HepG2 (cell line): ENCODE results near the gene CXCL9. TPM values are rescaled to one million over a fixed set of nuclear protein-coding genes. Genes with fewer than 3 reads are reported as not detected.

ENCODE experiments used
- ATAC-seq: fragments of 200-7000 bp; cut with Tn5 transposase; 3 replicates; pipeline ENCODE4 v1.9.1; 2020; ENCODE audit warnings: mild to moderate bottlenecking, moderate library complexity
- BruUV-seq: library from RNA; stranded (reverse); fragments of 400-500 nt; replicated peaks from 2 replicates; lab custom pipeline; 2021; lab: Mats Ljungman, UMichigan
- CTCF ChIA-PET: fragments of 300-600 bp; formaldehyde crosslinking; extraction: SDS; loops from one replicate; lab custom pipeline; 2021; ENCODE audit warnings: low total read pairs, inconsistent platforms, low intra/inter-chr PET ratio; lab: Yijun Ruan, JAX
- POLR2A ChIA-PET: fragments of 350-600 bp; sonication (Branson Sonifier 250); formaldehyde crosslinking; loops from one replicate; lab custom pipeline; 2020; ENCODE audit warnings: antibody characterized with exemption, inconsistent platforms; lab: Yijun Ruan, JAX
- DNase-seq: peaks from one replicate; pipeline ENCODE4 v3.0.0-alpha.2; 2015; ENCODE audit warnings: low spot score
- FAIRE-seq: peaks from 3 replicates; lab custom pipeline; 2011; peaks lifted over from hg19 to GRCh38; lab: Jason Lieb, UNC
- H2AFZ ChIP-seq: one replicate; pipeline ENCODE4 v1.6.1; 2011; ENCODE audit warnings: low read length, inconsistent platforms
- H3K27ac ChIP-seq: fragments of 300-600 bp; 3 replicates; pipeline ENCODE4 v1.8.0; 2011; ENCODE audit warnings: mixed run types, mild to moderate bottlenecking, mixed read lengths, low read length, inconsistent platforms; ENCODE audit not compliant: insufficient read depth; ENCODE audit errors: extremely low read length
- H3K27me3 ChIP-seq, 2 experiments: fragments of 200-600 bp in 1 of 2; 2 replicates in 1 of 2; 3 replicates in 1 of 2; pipeline versions ENCODE4 v1.6.0 to v1.8.0; 2011; ENCODE audit warnings: low read length in 2 of 2, mild to moderate bottlenecking in 2 of 2, moderate library complexity in 2 of 2, inconsistent platforms in 1 of 2; ENCODE audit not compliant: insufficient read depth in 2 of 2, control insufficient read depth in 1 of 2
- H3K36me3 ChIP-seq, 2 experiments: fragments of 200-600 bp in 1 of 2; replicated peaks in 1 of 2; 2 replicates in 1 of 2; 3 replicates in 1 of 2; pipeline versions ENCODE4 v1.5.1 to v1.8.0; 2011; ENCODE audit warnings: low read length in 2 of 2, inconsistent platforms in 1 of 2; ENCODE audit not compliant: insufficient read depth in 2 of 2, control insufficient read depth in 1 of 2
- H3K4me1 ChIP-seq: 2 replicates; pipeline ENCODE4 v1.5.1; 2012; ENCODE audit warnings: low read length, inconsistent platforms; ENCODE audit not compliant: insufficient read depth
- H3K4me2 ChIP-seq: 2 replicates; pipeline ENCODE4 v1.6.0; 2011; ENCODE audit warnings: low read depth, low read length, inconsistent platforms
- H3K4me3 ChIP-seq, 3 experiments: fragments of 200-600 bp in 1 of 3; sonication (generic), shearing (Covaris generic) in 1 of 3; replicated peaks in 1 of 3; 2 replicates each; pipeline ENCODE4 v1.5.1; 2011 to 2016; ENCODE audit warnings: low read length in 3 of 3, inconsistent platforms in 2 of 3, low read depth in 2 of 3, mild to moderate bottlenecking in 2 of 3, control low read depth in 1 of 3, mixed read lengths in 1 of 3; ENCODE audit not compliant: insufficient read depth in 1 of 3
- H3K79me2 ChIP-seq: one replicate; pipeline ENCODE4 v1.6.1; 2011; ENCODE audit warnings: low read length, inconsistent platforms; ENCODE audit not compliant: insufficient read depth
- H3K9ac ChIP-seq: 2 replicates; pipeline ENCODE4 v1.6.0; 2011; ENCODE audit warnings: mild to moderate bottlenecking, low read depth, low read length, inconsistent platforms; ENCODE audit not compliant: insufficient read depth
- H3K9me3 ChIP-seq: 2 replicates; pipeline ENCODE4 v1.5.1; 2012; ENCODE audit warnings: mild to moderate bottlenecking, low read length
- H4K20me1 ChIP-seq: 2 replicates; pipeline ENCODE4 v1.6.0; 2011; ENCODE audit warnings: inconsistent platforms, mild to moderate bottlenecking, low read length, moderate library complexity; ENCODE audit not compliant: insufficient read depth
- CEBPG ChIP-seq: IDR thresholded peaks from 2 replicates; pipeline ENCODE4 v1.6.1; 2016
- E2F5 ChIP-seq: sonication (generic); formaldehyde crosslinking; conservative IDR thresholded peaks from 2 replicates; pipeline ENCODE4 v1.4.0; 2020; ENCODE audit warnings: missing genetic modification reagents
- FOXJ3 ChIP-seq: sonication (generic); formaldehyde crosslinking; IDR thresholded peaks from 2 replicates; pipeline ENCODE4 v1.4.0; 2020; ENCODE audit warnings: missing genetic modification reagents, mild to moderate bottlenecking, borderline replicate concordance
- FUBP1 ChIP-seq: sonication (generic); formaldehyde crosslinking; IDR thresholded peaks from 2 replicates; pipeline ENCODE4 v1.5.1; 2020; ENCODE audit warnings: missing genetic modification reagents, mild to moderate bottlenecking, borderline replicate concordance
- GLMP ChIP-seq: sonication (generic); formaldehyde crosslinking; IDR thresholded peaks from 2 replicates; pipeline ENCODE4 v1.9.0; 2021; ENCODE audit warnings: missing genetic modification reagents, mild to moderate bottlenecking, borderline replicate concordance
- MXD1 ChIP-seq: sonication (generic); formaldehyde crosslinking; IDR thresholded peaks from 2 replicates; pipeline ENCODE4 v1.4.0; 2020; ENCODE audit warnings: mild to moderate bottlenecking, missing genetic modification reagents
- SNAI1 ChIP-seq: sonication (generic); formaldehyde crosslinking; IDR thresholded peaks from 2 replicates; pipeline ENCODE4 v1.5.0; 2020; ENCODE audit warnings: mild to moderate bottlenecking, missing genetic modification reagents, borderline replicate concordance
- TBX3 ChIP-seq: fragments of 450-650 bp; IDR thresholded peaks from 2 replicates; pipeline ENCODE4 v1.6.1; 2017; ENCODE audit warnings: antibody characterized with exemption, mild to moderate bottlenecking, inconsistent platforms, borderline replicate concordance
- ZBTB25 ChIP-seq: IDR thresholded peaks from 2 replicates; pipeline ENCODE4 v1.6.1; 2018; ENCODE audit warnings: missing genetic modification reagents
- ZMYM2 ChIP-seq: sonication (generic); formaldehyde crosslinking; IDR thresholded peaks from 2 replicates; pipeline ENCODE4 v1.8.0; 2022; ENCODE audit warnings: mild to moderate bottlenecking, missing genetic modification reagents
- ZNF253 ChIP-seq: sonication (generic); formaldehyde crosslinking; IDR thresholded peaks from 2 replicates; pipeline ENCODE4 v1.8.0; 2022; ENCODE audit warnings: mild to moderate bottlenecking, missing genetic modification reagents, borderline replicate concordance
- ZNF383 ChIP-seq: sonication (generic); formaldehyde crosslinking; IDR thresholded peaks from 2 replicates; pipeline ENCODE4 v1.4.0; 2020; ENCODE audit warnings: missing genetic modification reagents, mild to moderate bottlenecking, borderline replicate concordance
- ZNF556 ChIP-seq: sonication (generic); formaldehyde crosslinking; IDR thresholded peaks from 2 replicates; pipeline ENCODE4 v1.4.0; 2020; ENCODE audit warnings: mild to moderate bottlenecking, missing genetic modification reagents, borderline replicate concordance
- ZSCAN20 ChIP-seq: sonication (generic); formaldehyde crosslinking; IDR thresholded peaks from 2 replicates; pipeline ENCODE4 v1.4.0; 2020; ENCODE audit warnings: missing genetic modification reagents, mild to moderate bottlenecking, borderline replicate concordance
- WGBS: methylation state at CpG from one replicate; pipeline ENCODE4 v1.1.6; 2017; ENCODE audit warnings: low lambda C conversion rate; 5-methylcytosine and 5-hydroxymethylcytosine counted together
- in situ Hi-C: cut with HindIII; loops from 2 replicates; pipeline ENCODE4 v1.10.0; 2017; ENCODE audit warnings: low pct_unique_long_range_greater_than_20kb; ENCODE audit not compliant: extremely low pct_ligation_motif_present
- intact Hi-C: fragments of 100-400 bp; cut with micrococcal nuclease; formaldehyde crosslinking; loops from one replicate; pipeline ENCODE4 v1.10.0; 2022; ENCODE audit not compliant: unreplicated experiment
- polyA plus RNA-seq, 8 experiments: library from polyadenylated mRNA; depleted of rRNA in 3 of 8; stranded (reverse) in 7 of 8; unstranded in 1 of 8; fragments of >200 nt; fragmentation: Illumina TruSeq in 4 of 8; extraction: Trizol in 4 of 8; gene quantifications; 2 replicates each; pipeline versions ENCODE4 v1.2.1 to v1.2.3, GENCODE V29; 2011 to 2016; ENCODE audit warnings: low read depth in 4 of 8, missing spikeins in 1 of 8, mixed read lengths in 1 of 8; ENCODE audit not compliant: insufficient read depth in 1 of 8
- total RNA-seq, 5 experiments: library from RNA; depleted of rRNA; stranded (reverse); fragments of >200 nt; fragmentation: Illumina TruSeq; extraction: Trizol; gene quantifications; 2 replicates each; pipeline ENCODE4 v1.2.3, GENCODE V29; 2016; ENCODE audit warnings: low read depth in 1 of 5

CXCL9 gene
- total and polyA plus RNA-seq, 2 of the 13 experiments (the other 11 are each of a cell fraction or from before 2014, with no cell fraction given): not detected

GRCh38 chr4:76001700-76002099, 5.6 kb downstream of the CXCL9 start (continued):
- no peak for TF ChIP-seq MXD1 (CRISPR knock-in tag)
- TF ChIP-seq TBX3: no peak
- TF ChIP-seq ZNF556 (CRISPR knock-in tag): no peak
- TF ChIP-seq SNAI1 (CRISPR knock-in tag): no peak
- no peak for TF ChIP-seq ZNF253
- TF ChIP-seq ZMYM2 (CRISPR knock-in tag): no peak
- no peak for TF ChIP-seq FUBP1 (CRISPR knock-in tag)

- intact Hi-C loops: no loop called here
- H2AFZ ChIP-seq: no peak overlapping the region
- ATAC-seq (no peak), DNase-seq (no peak), FAIRE-seq (no peak)
- H4K20me1 ChIP-seq: no peaks in the 10 kb centered on the region
- no peaks in the 10 kb centered on the region for H3K9me3 ChIP-seq
- H3K9ac ChIP-seq: no peak overlapping the region
- no peaks in the 10 kb centered on the region for H3K79me2 ChIP-seq
- in situ Hi-C loops: no loop called here
- no peaks in the 10 kb centered on the region for H3K36me3 ChIP-seq
- CTCF ChIA-PET: no interaction called here
- TF ChIP-seq GLMP (CRISPR knock-in tag) (no peak), E2F5 (no peak), CEBPG (no peak), FOXJ3 (CRISPR knock-in tag) (no peak), ZNF383 (CRISPR knock-in tag) (no peak), ZSCAN20 (CRISPR knock-in tag) (no peak), ZBTB25 (CRISPR knock-in tag) (no peak)
- H3K27ac ChIP-seq: no peak overlapping the region
- POLR2A ChIA-PET: no interaction called here
- H3K4me2 ChIP-seq: no peak overlapping the region
- peaks cover 0 to 6% of the 10 kb centered on the region in 2 experiments; a peak in 1 of 5 replicates for H3K27me3 ChIP-seq
- no peaks in the 10 kb centered on the region for H3K4me1 ChIP-seq
- 0% methylated on average over 1 of the region's 1 CpG for WGBS
- no peak overlapping the region for H3K4me3 ChIP-seq
- BruUV-seq: no TSS peak
Observed at GRCh38 chr4:76000279-76000678, 7.0 kb downstream of the CXCL9 start.
